ENCODE measurements around the gene LRP3.
"Not testable (repeated sequence)": the region's sequence is repeated elsewhere in the genome, so short reads cannot be mapped to it uniquely, and the experiment has no call there.

Gene LRP3

GRCh38 chr19:33193865-33194362 lies at the start of gene LRP3:
TSS of gene LRP3 (plus strand) at chr19:33194330. CDS start at chr19:33194786, 456 bp downstream.
- DNase-seq, result no peak

GRCh38 chr19:33146209-33146608 lies 47.9 kb upstream of the LRP3 start:
- DNase-seq, result no peak

GRCh38 chr19:33147538-33147937 lies 46.6 kb upstream of the LRP3 start:
- no peak for DNase-seq

- no peak for DNase-seq
Observed at GRCh38 chr19:33150852-33151518, 43.1 kb upstream of the LRP3 start.

- DNase-seq, result no peak
Observed at GRCh38 chr19:33152176-33152575, 42.0 kb upstream of the LRP3 start.

- not testable (repeated sequence) for DNase-seq
Observed at GRCh38 chr19:33152625-33153024, 41.5 kb upstream of the LRP3 start.

GRCh38 chr19:33154313-33154712 lies 39.8 kb upstream of the LRP3 start:
- DNase-seq, result not testable (repeated sequence)

GRCh38 chr19:33156334-33156733 lies 37.8 kb upstream of the LRP3 start:
- DNase-seq, result no peak

- no peak for DNase-seq
Observed at GRCh38 chr19:33157906-33158305, 36.2 kb upstream of the LRP3 start.

- no peak for DNase-seq
Observed at GRCh38 chr19:33158365-33158764, 35.8 kb upstream of the LRP3 start.

GRCh38 chr19:33159149-33159548 lies 35.0 kb upstream of the LRP3 start:
- no peak for DNase-seq

GRCh38 chr19:33159893-33160292 lies 34.2 kb upstream of the LRP3 start:
- DNase-seq, result no peak

- no peak for DNase-seq
Observed at GRCh38 chr19:33161201-33161600, 32.9 kb upstream of the LRP3 start.

GRCh38 chr19:33163481-33163880 lies 30.6 kb upstream of the LRP3 start:
- no peak for DNase-seq

GRCh38 chr19:33166037-33166436 lies 28.1 kb upstream of the LRP3 start:
- DNase-seq, result not testable (repeated sequence)

- no peak for DNase-seq
Observed at GRCh38 chr19:33167438-33167837, 26.7 kb upstream of the LRP3 start.

- DNase-seq, result no peak
Observed at GRCh38 chr19:33168528-33168927, 25.6 kb upstream of the LRP3 start.

- DNase-seq, result no peak
Observed at GRCh38 chr19:33171222-33171795, 22.8 kb upstream of the LRP3 start.

GRCh38 chr19:33171916-33172359 lies 22.2 kb upstream of the LRP3 start:
- no peak for DNase-seq

- DNase-seq, result no peak
Observed at GRCh38 chr19:33174186-33174585, 19.9 kb upstream of the LRP3 start.

- DNase-seq, result no peak
Observed at GRCh38 chr19:33175156-33175782, 18.9 kb upstream of the LRP3 start.

GRCh38 chr19:33175886-33176669 lies 18.1 kb upstream of the LRP3 start:
- DNase-seq, result peak; percentile 4

All from activated naive CD4-positive, alpha-beta T cell treated with Interleukin-2 at 50 U/mL for 16 hours (primary cell).